GM18861 (cell line): ENCODE measurements around the gene FGF12.

Experiments used
- ATAC-seq: cut with Tn5 transposase; IDR thresholded peaks from one replicate; pipeline ENCODE4 v1.9.1; 2021; ENCODE audit not compliant: unreplicated experiment

FGF12 gene

DNA sequence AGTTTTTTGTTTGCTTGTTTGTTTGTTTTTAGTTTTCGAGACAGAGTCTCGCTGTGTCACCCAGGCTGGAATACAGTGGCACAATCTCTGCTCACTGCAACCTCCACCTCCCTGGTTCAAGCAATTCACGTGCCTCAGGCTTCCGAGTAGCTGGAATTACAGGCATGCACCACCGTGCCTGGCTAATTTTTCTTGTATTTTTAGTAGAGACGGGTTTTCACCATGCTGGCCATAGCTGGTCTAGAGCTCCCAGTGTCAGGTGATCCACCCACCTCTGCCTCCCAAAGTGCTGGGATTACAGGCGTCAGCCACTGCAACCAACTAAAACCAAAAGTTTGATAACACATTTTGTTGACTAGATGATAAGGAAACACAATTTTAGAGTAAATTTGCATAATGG, 372.7 kb downstream of the FGF12 start:
- no peak for ATAC-seq

DNA sequence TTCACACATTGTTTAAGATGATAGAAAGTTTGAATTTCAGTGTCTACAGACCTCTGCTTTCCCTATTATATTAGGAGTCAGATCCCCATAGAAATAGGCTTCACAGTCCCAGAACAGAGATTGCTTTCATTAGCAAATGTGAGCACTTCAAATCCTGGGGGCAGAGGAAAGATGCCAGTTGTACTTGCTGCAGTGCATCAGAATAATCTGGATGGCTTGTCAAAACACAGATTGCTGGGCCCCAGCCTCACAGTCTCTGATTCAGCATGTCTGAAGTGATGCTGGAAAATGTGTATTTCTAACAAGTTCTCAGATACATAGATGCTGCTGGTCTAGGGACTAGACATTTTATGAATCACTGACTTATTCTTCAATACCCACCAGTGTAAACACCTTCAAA, 375.2 kb downstream of the FGF12 start:
- no peak for ATAC-seq

DNA sequence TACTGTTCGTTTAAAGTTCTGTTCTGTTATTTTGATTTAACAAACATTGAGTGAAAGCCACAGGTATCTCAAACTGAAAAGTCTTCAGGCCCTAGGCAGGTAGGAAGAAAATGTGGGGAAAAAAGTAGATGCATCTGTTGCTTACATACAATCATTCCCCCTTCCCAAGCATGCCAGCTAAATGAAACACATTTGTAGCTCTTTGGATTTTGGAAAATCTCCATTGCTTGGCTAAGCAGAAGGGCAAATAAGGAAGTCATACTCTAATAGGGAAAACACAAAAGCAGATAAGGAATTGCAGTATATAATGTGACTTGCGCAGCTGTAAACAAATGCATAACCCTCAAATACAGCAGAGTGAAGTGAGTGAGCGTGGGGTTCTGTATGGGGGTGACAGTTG, 375.9 kb downstream of the FGF12 start:
- no peak for ATAC-seq

DNA sequence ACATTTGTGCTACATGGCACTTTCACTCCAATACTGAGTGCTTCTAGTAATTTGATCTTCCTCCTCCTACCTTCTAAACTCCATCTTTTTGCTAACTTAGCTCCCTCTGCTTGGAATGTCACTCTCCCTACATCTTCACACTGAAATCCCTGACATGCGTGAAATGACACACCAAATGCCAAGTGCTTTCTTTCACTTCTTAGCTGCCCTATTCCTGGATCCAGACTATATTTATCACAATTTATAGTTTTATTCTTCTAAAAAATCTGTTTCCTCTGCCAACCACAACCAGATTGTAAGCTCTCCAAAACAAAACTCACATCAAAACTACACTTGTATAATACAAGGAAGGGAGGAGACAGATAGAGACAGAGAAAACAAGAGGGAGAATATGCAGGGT, 387.3 kb downstream of the FGF12 start:
- no peak for ATAC-seq

DNA sequence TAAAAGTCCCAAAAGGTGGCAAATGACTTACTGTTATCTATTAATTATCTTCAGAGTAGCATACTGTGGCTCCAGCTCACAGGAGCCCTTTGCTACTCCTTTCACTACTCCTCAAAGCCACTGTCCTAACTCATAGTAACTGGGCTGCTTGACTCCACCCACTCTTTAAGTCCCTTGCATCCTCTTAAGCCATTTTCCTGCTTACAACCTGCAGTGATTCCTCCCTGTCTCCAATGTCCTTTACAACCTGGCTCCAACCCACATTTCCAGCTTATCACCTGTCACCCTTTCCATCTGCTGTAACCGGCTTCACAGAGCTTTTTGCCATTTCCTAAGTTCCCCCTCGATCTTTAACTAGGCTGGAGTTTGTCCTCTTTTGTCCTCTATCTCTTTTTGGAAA, 388.1 kb downstream of the FGF12 start:
- no peak for ATAC-seq

DNA sequence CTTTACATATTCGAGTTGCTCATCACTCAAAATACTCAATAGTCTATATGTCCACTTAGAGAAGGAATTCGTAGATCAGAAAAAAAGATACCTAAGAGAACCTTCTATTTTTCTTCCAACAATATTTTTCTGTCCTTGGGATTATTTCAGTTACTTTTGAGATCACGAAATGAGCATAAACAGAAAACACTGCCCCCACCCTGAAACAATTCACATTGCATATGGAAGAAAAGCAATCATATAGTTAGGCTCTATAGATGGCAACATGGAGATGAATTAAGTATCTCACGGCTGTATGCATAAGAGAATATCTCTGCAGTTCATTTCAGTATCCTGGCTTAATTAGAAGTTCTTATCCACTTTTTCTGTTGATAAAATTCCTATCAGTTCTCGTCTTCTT, 391.1 kb downstream of the FGF12 start:
- ATAC-seq = no peak

DNA sequence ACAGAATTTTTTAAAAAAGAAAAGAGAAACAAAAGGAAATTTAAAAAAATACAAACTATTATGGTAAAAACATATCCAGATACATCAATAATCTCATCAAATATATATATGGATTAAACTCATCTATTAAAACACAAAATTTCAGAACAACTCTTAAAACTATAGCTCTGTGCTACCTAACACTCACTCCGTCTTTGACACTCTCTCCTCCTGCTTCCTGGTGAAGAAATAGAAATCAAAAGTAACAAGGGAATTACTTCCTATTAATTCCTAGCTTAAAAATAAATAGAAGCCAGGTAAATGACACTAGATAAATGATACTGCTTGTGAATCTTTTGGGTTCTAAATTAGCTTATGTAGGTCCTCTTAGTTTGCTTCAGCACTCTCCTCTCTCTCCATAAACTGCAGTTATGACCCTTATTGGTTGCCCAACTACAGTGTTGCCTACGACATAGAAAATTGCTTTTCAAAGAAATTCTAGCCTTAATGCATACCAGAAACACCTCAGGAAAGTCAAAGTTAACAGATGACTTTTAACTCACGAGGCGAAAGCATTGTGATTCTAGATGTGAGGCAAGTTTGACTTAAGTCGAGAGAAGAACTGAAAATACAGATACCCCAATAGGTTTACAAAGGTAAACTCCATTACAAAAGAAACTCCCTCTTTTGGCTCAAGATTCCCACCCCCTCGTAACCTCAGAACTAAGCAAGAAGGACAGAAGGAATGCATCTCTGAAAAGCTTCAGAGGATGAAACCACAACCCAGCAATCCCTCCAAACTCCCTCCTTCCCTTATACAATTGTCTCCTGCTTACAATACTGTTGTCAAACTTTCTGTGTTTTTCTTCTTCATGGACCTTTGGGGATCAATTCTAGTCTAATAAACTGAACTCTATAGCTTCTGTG, 394.7 kb downstream of the FGF12 start:
- no peak for ATAC-seq

DNA sequence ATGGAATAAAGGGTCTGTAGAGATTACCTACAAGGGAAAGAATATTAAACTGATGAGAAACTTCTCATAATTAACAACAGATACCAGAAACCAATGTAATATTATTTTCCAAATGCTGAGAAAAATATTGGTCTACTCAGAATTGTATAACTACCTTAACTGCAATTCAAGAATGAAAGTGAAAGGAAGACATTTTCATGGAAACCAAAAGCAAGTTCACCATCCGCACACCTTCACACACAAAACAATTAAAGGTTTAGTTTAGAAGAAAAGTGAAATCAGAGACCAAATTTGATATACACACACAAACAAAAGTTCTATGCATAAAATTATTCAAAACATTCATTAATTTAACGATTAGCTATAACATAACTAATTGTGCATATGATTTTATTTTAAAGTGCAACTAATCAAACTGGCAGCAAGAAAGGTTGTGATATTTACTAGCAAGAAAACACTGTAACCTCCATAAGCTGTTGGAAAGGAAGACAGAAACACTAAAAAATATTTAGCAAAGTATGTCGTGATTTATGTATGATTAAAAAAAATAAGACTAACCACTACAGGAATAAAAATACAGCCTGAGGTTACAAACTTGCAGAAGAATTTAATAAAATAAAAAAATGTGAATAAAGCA, 395.5 kb downstream of the FGF12 start:
- ATAC-seq = no peak

DNA sequence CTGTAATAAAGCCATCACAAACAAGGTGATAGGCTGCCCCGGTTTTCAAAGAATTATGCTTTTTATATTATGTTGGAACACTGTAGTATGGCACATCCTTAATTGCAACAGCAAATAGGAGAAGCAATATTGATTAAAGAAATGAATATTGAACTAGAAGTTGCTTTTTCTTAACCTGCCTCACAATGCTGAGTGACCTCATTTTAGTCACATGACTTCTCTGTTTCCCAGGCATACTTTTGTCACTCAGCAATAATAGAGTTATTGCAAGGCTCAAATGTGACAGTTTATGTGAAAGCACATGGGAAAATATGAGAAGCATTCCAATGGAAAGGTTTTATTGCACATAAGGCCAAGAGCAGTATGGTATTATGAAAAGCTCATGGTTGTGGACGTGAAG, 400.7 kb downstream of the FGF12 start:
- no peak for ATAC-seq

DNA sequence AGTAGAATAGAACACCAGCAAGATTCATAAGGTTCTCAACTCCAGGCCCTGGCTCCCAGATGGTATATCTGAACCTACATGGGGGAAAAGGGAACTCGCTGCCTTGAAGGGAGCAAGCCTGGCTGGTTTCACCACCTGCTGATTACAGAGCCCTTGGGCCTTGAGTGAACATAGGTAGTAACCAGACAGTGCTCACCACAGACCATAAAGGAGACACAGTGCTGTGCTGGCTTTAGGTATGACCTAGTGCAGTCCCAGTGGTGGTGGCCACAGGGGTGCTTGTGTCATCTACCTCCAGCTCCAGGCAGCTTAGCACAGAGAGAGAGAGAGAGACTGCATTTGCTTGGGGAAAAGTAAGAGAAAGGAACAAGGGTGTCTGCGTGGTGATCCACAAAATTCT, 409.8 kb downstream of the FGF12 start:
- ATAC-seq = no peak

DNA sequence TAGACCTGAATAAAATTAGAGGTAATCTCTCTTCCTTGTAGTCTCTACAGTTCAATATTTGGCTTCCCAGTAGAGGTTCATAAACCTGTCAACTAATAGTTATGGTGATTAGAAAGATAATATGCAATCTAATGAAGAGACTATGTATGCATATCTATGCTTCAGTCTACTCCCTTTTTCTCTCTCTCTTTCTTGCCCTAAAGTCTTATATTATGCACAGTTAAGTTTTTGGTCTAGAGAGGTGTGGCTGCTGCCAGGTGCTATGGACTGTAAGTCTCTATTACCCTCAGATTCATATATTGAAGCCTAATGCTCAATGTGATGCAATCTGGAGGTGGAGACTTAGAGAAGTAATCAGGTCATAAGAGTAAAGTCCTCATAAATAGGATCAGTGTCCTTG, 413.7 kb downstream of the FGF12 start:
- no peak for ATAC-seq

DNA sequence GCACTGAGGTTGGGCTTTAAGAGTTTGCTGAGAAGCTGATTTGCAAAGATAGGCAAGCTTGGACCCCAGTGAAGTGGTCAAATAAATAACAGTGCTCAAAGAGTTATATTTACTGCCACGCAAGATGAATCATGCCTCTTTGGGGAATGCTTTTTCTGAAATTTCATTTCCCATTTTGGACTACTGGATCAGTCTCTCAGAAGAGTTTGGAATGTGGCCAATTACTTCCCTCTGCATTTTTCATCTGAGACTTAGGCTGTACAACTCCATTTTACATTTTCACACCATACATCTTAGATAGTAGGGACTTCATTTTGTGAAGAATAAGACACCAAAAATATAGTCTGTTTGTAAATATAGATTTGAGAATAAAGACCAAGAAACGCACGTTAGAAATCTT, 419.7 kb downstream of the FGF12 start:
- no peak for ATAC-seq

DNA sequence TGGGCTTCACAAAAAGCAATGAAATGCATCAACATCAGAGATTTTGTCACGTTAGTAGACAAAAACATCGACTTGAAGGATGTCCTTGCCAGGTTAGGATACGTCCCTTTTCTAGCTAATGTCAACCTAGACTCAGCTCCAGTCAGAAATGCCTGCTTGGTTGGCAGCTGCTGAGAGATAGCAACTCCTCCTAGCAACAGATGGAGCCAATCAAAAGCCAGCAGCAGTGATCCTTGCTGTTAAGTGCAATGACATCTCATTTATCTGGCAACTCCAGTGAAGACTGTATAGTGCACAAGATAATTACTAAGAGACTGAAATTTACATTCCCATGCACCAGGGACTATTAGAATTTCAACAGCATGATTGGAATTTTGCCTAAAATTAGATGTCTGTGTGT, 424.1 kb downstream of the FGF12 start:
- no peak for ATAC-seq

DNA sequence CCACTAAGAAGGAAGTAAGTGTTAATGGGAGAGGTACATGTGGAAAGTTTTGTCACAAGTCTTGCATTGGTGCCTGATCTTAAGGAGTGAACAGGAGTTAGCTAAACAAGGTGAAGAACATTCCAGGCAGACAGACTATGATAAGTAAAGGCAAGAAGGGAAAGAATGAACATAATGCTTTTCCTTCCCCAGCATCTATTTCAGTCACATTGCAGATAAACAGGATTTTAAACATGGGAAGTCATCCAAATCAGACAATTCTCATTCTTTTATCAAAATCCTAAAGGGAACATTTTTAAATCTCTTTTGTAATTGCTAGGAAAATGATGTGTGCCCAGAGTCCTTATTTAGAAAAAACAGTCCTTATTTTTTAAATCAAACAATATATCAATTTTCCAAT, 424.6 kb downstream of the FGF12 start:
- ATAC-seq = no peak

DNA sequence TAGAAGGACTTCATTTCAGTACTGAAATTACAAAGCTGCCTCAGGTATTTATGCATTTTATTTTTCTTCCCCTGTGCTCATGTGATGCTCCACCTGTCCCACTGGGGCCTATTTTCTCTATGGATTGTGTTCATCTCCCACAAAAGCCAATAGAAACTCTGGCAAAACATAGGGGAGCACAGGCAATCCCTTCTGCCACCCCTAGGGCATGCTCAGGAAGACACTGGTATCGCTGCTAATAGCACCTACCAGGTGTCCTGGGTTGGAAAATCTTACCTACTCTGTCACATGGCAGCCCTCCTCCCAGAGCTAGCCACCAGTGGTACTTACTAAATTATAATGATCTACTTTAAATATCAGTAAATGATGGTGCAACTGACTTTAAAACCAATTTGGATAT, 427.4 kb downstream of the FGF12 start:
- ATAC-seq = no peak

DNA sequence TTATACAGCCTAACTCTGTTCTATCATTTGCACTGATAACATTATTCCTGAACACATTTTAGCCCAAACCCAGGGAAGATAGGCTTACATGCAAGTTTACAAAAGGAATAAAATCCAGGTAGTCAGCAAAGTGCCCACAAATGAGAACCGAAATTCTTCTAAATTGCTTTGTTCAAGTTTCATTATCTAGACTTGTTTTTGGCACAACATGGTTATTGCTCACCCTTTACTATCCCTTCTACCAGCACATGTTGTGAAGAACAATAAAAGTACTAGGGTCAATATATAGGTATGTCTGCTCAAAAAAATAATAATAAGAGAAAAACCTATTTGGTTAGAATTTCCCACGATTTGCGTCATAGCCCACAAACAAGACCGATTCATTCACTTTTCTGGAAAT, 430.5 kb downstream of the FGF12 start:
- ATAC-seq = no peak

DNA sequence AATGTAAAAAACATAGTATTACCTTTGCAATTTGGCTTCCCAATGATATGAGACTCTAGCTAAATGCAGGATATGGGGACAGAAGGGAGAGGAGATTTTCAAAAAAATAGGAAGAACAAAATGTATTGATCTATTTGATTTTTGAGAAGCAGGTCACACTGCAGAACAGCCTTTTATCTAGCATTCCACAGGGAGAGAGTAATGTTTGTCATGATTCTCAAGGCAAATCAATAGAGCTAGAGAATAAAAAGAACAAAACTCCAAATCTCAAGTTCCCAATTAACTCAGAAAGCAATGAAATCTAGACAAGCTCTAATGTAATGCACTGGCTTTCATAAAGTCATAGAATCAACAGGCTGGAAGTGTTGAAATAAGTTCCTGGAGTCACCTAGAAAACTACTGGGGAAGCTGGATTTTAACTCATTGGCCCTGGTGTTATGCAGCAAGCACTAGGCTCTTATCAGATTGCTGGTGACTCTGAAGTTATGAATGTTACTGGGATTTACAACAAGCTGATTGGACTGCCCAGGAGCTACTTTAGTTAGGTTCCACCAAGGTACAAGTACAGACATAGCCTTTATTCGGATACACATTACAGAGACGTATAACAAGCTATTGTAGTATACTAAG, 442.8 kb downstream of the FGF12 start:
- ATAC-seq = no peak

DNA sequence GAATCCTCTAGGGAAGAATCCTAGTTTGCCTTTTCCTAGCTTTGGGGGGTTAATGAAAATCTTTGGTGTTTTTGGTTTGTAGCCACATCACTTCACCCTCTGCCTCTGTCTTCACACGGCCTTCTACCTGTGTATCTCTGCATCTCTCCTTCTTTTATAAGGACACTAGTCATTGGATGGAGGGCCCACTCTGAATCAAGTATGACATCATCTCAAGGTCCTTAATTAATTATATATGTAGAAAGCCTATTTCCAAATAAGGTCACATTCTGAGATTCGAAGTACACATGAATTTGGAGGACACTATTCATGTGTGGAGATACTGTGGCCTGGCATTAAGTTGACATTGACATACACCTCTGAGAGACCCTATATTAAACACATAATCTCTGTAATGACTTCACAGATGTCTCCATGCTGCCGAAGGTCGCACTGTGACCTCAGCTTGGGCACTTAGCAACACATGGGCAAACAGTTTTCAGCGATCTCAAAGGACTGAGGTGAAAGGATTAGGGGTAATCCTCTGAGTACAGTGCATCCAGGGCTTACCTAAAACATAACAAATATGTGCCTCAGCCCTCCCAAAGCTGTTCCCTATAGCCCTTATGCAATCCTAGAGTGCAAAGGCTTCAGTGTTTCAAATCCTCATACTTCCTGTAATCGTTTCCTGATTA, 446.0 kb downstream of the FGF12 start:
- ATAC-seq = no peak

DNA sequence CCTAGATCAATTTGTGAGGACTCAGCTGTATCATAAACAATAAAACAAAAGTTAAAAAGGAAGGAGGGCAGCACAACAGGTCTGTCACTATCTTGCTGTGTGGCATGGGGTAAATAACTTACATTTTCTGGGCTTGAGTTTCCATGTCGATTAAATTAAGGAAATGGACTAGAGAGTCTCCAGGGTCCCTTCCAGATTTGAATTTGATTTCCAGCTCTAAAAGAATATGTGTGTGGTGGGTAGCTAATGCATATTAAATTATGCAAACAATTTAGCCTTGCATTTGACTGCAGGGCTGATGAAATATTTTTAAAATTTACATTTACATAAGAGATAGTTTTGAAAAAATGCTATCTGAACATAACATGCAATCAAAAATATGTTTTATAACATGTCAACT, 447.7 kb downstream of the FGF12 start:
- ATAC-seq = no peak

DNA sequence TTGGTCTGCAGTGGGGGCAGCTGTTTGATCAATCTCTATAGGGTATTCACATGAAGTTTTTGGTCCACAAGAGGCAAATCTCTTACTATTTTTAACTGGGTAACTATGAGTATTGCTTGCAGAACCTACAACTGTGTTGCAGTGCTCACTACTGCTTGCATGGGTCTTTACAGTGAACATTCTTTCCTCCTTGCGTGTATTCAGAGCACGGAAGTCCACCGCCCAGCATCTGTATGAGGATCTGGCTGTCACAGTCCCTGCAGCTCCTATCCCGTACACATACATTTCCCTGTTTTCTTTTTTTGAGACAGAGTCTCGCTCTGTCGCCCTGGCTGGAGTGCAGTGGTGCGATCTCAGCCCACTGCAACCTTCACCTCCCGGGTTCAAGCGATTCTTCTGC, 449.9 kb downstream of the FGF12 start:
- ATAC-seq = no peak

DNA sequence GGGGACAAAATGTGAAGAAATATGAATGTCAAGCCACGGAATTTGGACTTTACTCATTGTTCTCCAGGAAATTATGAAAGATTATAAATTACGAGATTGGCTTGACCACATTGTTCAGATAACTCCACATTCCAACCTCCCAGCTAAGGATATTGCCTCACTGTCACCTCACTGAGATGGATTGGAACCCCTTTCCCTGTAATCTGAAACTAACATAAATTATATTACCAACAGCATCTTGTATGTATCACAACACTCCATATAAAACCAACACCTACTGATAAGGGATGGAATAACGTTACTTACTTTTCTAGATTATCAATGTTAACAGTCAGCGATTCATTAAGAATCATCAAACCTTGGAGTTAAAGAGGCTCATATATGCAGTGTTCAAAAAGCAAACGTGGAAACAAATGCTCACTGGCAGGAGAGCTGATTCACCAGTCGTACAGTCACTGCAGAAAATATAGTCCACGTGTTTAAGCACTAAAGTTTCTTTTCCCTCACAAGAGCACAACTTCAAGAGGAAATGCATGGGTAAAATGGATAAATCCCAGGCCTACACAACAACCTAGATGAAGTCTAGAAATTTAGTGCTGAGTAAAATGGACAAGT, 451.5 kb downstream of the FGF12 start:
- no peak for ATAC-seq
